ENCODE results near the gene HDAC4. TPM values are rescaled to one million over a fixed set of nuclear protein-coding genes. Genes with fewer than 3 reads are reported as not detected.

Gene HDAC4
- polyA plus RNA-seq, 10 donors, result 10.2 to 15.4 (median 11.9) TPM

DNA sequence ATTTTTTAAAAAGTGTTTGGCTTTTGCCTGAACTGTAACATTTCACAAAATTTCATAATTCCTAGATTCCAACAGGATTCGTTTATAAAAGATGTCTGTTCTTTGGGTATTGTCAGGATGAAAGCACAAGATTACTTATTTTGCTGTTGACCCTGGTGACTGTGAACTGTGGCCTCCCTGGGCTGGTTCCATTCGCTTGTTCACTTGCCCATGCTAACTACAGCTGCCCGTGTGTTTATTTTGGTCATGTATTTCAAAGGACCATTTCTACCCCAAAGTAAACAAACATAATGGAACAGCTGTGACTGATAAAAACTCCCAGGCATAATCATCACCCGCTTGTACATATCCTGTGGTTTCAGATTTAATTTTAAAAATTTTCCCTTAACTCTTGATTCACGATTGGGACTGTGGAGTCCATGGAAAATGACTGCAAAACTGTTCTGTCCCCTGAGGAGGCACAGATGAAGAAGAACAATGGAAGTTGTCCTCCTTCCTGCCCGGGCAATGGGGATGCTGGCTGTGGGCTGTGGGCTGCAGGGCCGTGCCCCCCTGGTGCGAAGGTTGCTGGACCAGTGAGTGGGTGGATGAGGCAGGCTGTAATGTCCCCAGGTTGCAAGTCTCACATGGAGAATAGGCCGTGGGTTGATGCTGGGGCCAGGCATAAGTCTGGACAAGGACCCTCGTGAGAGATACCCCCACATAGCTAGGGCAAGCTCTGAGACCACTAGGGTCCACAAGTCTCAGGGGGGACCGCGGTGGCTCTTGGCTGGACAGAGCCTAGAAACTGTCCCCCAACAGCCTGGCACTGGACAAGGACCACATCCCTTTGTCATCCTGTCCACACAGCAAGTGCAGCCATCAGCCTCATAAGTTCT lies 28.9 kb upstream of the HDAC4 start:
- DNase-seq, result no peak

DNA sequence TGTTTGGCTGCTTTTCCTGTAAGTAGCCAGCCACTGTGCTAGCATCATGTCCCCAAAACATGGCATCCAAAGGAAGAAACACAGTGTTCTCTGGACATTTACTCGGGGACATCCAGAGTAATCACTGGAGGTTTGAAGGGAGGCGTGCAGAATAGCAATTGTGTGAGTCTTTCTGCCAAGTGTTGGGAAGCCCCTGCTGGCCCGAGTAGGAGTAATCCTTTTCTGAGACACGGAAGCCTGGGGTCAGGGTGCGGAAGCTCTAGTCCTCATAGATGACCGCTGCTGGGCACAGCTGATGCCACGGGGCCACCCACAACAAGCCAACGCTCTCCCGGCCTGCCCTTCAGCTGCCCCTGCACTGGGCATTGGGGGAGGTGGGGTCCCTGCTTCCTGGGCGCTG lies 24.8 kb upstream of the HDAC4 start:
- no peak for DNase-seq

GRCh38 chr2:239424337-239425045 lies 23.7 kb upstream of the HDAC4 start:
- no peak for DNase-seq

- DNase-seq, result no peak
Observed at GRCh38 chr2:239423551-239423950, 22.7 kb upstream of the HDAC4 start.

DNA sequence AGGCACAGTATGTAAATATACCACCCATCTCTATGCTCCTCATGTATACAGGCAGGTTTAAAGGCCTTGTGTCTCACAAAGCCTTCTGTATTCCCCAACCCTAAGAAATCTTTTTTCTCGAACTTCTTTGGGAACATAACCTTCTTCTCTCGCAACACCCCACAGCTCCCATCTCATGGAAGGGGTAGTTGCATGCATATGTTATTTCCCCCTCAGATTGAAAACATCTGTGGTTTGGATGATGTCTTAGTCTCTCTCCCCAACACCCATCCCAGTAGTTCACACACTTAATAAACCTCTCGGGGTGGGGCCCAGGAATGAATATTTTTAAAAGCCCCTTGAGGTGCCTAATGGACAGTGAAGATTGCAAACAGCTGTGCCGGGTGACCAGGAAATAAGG lies 21.0 kb upstream of the HDAC4 start:
- no peak for DNase-seq

DNA sequence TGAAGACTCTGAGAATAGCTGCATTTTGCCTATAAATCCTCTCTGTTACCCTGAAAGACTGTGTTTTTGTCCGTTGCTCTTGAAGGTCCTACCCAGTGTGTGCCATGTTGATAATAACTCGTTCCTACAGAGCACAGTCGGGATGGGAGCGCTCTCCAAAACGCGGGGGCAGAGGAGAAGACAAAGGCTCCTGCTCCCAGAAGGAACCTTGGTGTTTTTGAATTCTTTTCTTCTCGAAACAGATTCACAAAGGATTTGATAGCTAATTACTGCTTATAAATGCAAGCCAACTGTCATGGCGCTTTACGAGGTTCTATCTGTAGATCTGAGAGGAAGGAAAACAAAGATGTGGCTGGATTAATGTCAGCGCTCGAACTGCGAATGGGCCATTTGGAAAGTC lies 19.3 kb upstream of the HDAC4 start:
- no peak for DNase-seq

GRCh38 chr2:239418918-239419317 lies 18.1 kb upstream of the HDAC4 start:
- no peak for DNase-seq

DNA sequence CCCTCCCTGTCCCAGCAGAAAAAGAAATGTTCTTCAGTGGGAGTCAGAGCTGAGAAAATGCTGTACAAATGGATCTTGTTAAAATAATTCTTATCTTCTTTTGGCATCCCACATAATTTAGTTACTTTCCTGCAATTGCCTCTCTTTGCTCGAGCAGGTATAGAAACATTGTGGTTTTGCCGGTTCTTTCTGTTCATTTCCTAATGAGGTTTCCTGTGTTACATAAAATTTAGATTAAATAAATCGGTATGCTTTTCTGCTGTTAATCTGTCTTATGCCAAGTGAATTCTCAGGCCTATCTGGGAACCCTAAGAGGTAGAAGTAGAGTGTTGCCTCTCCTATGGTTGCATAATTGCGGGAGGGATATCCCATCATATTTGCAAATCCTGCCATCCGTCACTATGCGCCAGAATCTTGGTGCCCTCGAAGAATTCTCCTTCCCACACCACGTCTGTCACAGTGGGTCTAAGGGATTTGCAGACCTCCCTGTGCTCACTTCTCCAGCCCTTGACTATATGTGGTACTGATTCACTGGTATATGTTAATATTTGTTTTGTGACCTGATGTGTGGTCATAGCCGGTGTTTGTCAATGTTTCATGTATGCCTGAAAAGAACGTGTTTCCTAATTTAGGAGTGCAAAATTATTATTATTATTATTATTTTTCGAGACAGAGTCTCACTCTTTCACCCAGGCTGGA lies 12.2 kb upstream of the HDAC4 start:
- no peak for DNase-seq

GRCh38 chr2:239411549-239412319 lies 10.9 kb upstream of the HDAC4 start:
- no peak for DNase-seq

DNA sequence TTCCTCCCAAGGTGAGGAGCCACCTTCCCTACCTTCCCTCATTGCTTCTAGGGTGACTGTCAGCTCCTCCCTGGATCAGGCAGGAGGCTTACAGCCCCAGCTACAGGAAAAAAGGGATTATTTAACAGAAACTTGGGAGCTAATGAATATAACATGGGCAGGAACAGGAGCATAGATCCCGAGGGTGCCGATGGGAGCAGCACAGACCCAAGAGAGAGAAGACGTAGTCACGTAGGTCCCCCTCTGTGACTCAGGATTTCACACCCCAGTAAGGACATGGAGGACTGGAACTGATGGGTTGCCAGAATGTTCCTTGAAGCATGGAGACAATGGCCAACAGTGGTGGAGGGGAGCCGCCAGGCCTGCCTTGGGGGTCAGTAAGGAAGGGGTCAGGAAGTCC lies 10.3 kb upstream of the HDAC4 start:
- no peak for DNase-seq

GRCh38 chr2:239409976-239410375 lies 9.2 kb upstream of the HDAC4 start:
- no peak for DNase-seq

DNA sequence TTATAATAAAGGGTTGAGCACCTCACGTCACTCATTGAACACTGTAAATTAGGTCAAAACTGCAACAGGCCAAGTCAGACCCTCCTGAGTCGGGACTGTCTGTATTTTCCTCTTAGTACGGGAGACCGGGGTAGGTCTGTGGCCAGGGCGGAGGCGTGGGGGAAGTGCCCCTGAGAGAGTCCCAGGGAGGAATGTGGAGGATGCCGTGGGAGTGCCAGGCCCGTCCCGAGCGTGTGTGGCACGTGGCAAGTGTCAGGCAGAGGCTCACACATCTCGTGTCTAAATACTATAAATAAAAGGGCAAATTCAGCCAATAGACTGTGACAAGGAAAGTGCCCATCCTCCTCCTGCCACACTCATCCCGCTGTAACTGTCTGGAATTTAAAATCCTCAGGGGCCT lies 6.3 kb upstream of the HDAC4 start:
- no peak for DNase-seq

GRCh38 chr2:239406316-239406995 lies 5.6 kb upstream of the HDAC4 start:
- DNase-seq, result no peak

- no peak for DNase-seq
Observed at GRCh38 chr2:239405071-239405470, 4.3 kb upstream of the HDAC4 start.

- no peak for DNase-seq
Observed at GRCh38 chr2:239402666-239403065, 1.8 kb upstream of the HDAC4 start.

GRCh38 chr2:239401881-239402233 lies 1.0 kb upstream of the HDAC4 start:
- no peak for DNase-seq

DNA sequence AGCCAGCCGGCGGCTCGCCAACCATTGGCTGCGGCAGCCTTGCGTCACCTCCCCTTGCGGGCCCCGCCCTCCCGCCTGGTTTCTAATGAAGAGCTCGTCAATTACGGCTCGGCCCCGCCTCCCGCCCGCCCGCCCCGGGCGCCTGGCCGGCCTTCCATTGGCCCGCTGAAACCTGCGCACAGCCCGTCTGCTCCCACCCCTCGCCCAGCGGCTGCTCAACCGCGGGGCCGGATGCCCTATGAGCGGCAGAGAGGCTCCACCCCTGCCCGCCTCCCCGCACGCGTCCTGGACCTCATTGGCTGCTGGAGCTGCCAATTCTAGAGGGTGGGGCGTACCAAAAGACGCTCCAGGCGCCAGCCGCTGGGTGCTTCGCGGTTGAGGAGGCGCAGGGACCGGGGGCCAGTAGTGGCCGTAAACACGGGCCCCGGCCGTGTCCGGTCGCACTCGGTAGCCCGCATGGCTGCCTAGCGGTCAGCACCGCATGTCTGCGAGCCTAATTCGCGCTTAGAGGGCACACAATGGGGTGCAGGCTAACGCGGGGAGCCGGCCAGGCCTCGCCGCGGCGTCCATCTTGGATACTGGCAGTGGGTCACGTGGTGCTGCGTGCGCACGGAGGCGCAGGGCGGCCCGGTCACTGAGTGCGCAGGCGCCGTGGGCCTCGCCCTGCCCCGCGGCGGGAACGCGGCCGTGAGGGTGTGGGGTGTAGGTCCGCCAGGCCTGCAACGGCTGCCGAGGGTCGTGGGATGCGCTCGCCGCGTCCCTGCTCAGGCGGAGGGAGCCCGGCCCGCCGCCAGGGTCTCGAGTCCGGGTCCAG lies 454 bp upstream of the HDAC4 start:
- peak; percentile 97 to 100 (median 99) for DNase-seq

- DNase-seq, result no peak
Observed at GRCh38 chr2:239399921-239400595, 762 bp downstream of the HDAC4 start.

DNA sequence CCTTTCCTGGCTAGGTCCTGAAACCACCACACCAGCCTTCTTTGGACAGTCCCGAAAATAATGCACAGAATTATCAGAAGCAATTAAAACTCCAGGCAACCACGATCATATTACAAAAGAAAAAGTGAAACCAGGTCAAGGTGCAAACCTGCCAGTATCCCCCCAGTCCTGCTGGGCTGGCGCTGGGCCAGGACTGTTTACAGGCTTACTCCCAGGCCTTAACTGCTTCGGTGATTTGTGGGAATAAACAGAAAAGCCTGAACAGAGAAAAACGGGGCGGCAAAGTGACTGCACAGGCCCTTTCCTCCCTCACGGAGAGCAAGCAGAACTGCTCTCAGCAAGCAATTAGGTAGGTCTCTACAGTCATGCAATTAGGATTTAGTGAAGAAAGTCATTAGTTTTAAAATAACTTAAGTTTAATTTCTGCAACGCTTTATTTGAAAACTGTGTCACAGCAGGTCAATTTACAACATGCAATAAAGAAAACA lies 1.3 kb downstream of the HDAC4 start:
- DNase-seq, result peak in 1 of 3 donors; percentile 59

DNA sequence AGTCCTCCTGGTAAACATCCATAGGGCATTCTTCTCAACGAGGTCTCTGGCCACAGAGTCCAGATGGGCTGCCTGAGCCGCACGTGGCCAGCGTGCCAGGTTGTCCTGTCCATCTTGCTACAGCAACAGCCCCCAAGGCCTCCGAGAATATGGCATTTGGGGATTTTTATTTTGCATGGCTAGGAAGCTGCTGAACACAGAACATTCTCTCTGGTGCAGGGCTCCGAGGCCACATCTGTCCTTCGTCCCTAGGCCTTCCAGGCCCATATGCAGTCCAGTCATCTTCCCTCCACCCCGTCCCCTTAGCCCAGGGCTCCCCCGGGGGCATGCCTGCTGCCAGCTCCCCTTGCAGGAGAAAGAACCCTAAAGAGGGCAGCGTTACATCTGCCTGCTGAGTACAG lies 2.3 kb downstream of the HDAC4 start:
- DNase-seq, result peak in 1 of 3 donors; percentile 42
